AG09319 (cell line): ENCODE results near the gene CLTCL1.
"Not testable (repeated sequence)": the region's sequence is repeated elsewhere in the genome, so short reads cannot be mapped to it uniquely, and the experiment has no call there.

Source experiments
- DNase-seq: peaks from one replicate; pipeline ENCODE4 v3.0.0-alpha.2; 2010; ENCODE audit warnings: low read depth; ENCODE audit errors: extremely low read depth
- TF ChIP-seq, protein P1 (sequence below): IDR thresholded peaks from 2 replicates; pipeline ENCODE4 v1.5.1; 2011; ENCODE audit warnings: low read depth, mild to moderate bottlenecking, inconsistent platforms, low read length, moderate library complexity

CLTCL1 gene

DNA sequence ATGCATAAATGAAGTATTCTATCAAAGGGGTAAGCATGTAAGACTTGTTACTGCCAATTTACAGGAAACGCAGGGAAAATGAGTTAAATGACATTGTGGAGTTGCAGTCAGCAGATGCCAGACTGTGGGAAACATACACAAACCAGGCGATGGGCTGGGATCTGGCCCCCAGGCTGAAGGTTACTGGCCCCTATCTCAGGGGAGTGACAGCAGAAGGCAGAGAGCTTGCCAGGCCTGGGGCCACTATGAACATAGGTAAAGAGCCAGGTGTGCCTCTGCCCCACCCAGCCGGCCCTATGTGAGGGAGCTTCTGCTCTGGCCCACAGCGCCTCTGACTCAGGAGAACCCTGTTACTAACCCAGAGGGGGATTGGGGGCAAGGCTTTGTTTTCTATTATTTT lies 86.9 kb downstream of the CLTCL1 start:
- TF ChIP-seq, protein P1, sequence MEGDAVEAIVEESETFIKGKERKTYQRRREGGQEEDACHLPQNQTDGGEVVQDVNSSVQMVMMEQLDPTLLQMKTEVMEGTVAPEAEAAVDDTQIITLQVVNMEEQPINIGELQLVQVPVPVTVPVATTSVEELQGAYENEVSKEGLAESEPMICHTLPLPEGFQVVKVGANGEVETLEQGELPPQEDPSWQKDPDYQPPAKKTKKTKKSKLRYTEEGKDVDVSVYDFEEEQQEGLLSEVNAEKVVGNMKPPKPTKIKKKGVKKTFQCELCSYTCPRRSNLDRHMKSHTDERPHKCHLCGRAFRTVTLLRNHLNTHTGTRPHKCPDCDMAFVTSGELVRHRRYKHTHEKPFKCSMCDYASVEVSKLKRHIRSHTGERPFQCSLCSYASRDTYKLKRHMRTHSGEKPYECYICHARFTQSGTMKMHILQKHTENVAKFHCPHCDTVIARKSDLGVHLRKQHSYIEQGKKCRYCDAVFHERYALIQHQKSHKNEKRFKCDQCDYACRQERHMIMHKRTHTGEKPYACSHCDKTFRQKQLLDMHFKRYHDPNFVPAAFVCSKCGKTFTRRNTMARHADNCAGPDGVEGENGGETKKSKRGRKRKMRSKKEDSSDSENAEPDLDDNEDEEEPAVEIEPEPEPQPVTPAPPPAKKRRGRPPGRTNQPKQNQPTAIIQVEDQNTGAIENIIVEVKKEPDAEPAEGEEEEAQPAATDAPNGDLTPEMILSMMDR, result no peak

DNA sequence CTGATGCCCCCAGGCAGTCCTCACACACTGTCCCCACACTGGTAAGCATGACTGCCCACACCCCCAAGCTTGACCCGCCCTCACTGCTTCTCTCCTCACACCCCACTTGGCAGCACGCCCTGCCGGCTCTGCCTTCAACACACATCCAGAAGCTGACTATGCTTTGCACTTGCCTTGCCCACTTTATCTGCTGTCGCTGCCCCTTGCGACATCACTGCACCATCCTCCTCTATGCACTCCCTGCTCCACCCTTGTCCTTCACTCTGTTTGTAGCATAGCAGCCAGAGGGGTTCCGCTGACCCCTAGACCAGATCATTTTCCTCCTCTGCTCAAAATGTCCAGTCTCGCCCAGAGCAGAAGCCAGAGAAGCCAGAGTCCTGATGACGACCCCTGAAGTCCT lies 87.7 kb downstream of the CLTCL1 start:
- no peak for DNase-seq

More for the DNA sequence above, 86.9 kb downstream of the CLTCL1 start:
- DNase-seq, result no peak

DNA sequence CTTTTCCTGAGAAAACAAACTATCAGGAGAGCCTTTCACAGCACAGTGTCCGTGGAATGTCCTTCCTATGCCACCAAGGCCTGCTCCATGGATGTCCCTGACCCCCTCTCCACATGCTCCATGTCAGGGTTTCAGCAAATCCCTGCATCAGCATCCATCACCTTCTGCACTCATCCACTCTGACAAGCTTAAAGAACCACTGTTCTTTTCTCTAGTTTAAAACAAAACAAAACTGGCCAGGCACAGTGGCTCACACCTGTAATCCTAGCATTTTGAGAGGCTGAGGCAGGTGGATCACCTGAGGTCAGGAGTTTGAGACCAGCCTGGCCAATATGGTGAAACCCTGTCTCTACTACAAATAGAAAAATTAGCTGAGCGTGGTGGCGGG lies 88.7 kb downstream of the CLTCL1 start:
- DNase-seq, result not testable (repeated sequence)

More for the DNA sequence above, 87.7 kb downstream of the CLTCL1 start:
- TF ChIP-seq, protein P1, result no peak

DNA sequence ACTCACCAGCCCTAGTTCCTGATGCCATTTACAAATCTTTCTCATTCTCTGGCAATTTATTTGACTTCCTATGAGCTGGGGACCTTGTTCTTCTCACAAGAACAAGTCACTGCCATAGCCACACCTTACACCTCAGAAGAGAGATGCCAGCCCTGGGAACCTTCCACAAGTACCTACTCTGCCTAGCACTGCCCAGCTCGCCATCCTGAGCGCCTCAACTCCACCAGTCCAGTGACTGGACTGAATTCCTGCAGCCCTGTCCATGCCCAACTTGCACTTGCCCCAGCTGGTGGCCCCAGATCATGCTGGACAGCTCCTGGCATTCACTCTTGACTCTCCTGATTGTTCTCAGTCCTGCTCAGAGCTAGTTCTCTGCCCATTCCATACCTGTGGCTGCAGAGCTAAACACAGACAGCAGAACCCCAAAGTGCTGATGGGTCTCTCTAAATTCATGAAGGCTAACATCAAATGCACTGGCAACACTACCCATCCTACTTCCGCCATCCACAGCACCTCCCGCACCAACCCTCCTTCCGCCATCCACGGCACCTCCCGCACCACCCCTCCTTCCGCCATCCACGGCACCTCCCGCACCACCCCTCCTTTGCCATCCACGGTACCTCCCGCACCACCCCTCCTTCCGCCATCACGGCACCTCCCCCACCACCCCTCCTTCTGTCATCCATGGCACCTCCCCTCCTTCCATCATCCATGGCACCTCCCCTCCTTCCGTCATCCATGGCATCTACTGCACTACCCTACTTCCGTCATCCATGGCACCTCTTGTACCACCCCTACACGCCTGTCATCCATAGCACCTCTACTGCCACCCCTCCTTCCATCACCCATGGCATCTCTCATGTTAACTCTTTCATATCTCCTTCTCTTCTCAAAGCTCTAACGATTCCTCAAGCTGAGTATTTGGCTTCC lies 89.4 kb downstream of the CLTCL1 start:
- TF ChIP-seq, protein P1, result no peak
- no peak for DNase-seq

DNA sequence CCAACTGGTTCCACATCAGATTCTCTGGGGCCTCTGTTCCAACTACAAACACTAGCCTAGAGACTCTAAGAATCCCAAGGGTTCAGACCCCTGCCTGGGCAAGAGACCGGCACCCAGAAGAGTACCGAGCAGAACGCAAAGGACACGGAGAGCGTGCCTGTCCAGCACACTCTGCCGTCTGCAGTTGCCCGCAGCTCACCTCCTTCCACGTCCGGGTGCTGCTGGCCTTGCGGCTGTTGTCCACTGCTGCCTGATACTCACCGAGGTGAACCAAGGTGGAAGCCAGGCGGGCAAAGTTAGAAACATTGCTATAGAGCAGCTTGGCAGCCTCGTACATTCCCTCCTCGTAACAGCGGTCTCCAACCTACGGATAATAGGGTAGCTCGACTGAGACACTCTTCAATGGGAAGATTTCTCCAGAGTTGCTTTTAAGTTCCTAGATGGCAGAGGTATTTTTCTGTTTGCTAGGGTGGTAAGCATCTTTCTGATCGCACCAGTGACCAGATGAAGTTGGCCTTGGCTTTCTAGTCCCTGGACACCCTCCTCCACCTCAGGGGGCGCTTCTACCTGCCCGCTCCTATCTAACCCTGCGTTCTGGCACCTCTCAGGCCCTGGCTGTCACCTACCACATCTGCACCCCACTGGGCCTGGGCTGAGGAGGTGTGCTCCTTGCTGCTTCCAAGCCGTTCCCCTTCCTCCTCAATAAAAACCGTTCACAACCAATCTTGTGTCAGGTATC lies 90.2 kb downstream of the CLTCL1 start:
- TF ChIP-seq, protein P1, result no peak
- no peak for DNase-seq

DNA sequence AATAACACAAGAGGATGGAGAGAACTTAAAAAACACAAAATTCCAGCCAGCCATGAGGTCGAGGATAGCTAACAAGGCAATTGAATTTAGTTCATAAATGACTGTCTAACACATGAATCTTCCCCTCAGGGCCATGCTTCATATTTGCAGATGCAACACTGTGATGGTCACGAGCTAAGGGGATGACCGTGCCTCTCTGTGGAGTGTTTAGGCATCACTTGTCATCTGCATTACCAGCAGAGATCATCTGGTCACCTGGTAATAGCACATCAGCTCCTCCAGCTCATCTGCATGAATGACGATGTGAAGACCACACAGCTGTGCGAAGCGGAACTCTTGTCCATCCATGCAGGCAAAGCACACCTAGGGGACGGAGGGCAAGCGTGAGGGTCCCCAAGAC lies 92.0 kb downstream of the CLTCL1 start:
- TF ChIP-seq, protein P1, result no peak
- DNase-seq, result no peak

DNA sequence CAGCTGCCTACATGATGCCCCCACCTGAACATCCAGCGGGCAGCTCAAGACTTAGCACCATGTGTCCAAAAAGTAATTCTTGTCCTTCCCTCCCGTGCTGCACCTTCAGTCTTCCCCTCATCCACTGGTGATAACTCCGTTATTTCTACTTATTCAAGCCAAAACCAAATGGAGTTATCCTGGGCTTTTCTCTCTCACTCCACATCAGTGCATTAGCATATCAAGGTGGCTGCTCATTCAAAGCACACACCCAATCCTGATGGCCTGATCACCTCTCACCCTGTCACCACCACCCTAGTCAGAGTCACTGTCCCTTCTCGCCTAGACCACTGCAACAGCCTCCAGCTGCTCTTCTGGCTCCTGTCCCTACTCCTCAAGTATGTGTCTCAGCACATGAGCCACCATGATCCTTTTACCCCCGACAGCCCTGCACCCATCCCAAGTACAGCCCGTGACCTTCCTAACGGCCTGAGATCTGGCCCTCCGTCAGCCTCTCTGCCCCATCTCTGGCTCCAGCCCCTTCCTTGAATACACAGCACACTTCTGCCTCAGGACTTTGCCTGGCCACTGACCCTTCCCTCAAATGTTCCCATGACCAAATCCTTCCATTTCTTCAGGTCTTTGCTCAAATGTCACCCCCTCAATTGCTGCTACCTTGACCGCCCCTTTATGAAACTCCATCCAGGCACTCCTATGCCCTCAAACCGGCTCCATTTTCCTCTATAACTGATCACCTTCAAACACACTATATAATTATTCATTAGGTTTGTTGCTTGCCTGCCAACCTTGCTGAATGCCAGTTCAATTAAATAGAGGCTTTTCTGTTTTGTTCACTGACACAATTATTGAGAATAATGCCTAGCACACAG lies 93.3 kb downstream of the CLTCL1 start:
- no peak for DNase-seq
- TF ChIP-seq, protein P1, result no peak
